PC-9 (cell line): ENCODE results near the gene KCTD13. TPM values are rescaled to one million over a fixed set of nuclear protein-coding genes. Genes with fewer than 3 reads are reported as not detected.

ENCODE experiments used
- BruUV-seq: library from RNA; stranded (reverse); fragments of 400-500 nt; replicated peaks from 2 replicates; lab custom pipeline; 2021; lab: Mats Ljungman, UMichigan
- CTCF ChIA-PET: fragments of 300-600 bp; sonication (Branson Sonifier 250); formaldehyde crosslinking; loops from one replicate; lab custom pipeline; 2022; ENCODE audit warnings: antibody characterized with exemption; lab: Charles Lee
- POLR2A ChIA-PET: fragments of 300-600 bp; sonication (Branson Sonifier 250); formaldehyde crosslinking; loops from one replicate; lab custom pipeline; 2022; ENCODE audit warnings: antibody characterized with exemption; ENCODE audit not compliant: unreplicated experiment; lab: Charles Lee
- DNase-seq, 2 experiments: peaks; one replicate each; pipeline versions ENCODE4 v3.0.0 to v3.0.0-alpha.2; 2015 to 2022; ENCODE audit warnings: mixed read lengths in 1 of 2
- H2AFZ ChIP-seq: fragments of 200-600 bp; sonication (generic); 2 replicates; pipeline ENCODE4 v1.8.1; 2017; ENCODE audit warnings: antibody characterized with exemption
- H3F3A ChIP-seq: fragments of 200-600 bp; sonication (generic); 2 replicates; pipeline ENCODE4 v1.8.1; 2017; ENCODE audit warnings: antibody characterized with exemption, mild to moderate bottlenecking, low read depth; ENCODE audit not compliant: insufficient read depth
- H3K27ac ChIP-seq: fragments of 200-600 bp; sonication (generic); 2 replicates; pipeline ENCODE4 v1.6.1; 2016; ENCODE audit warnings: mixed run types
- H3K27me3 ChIP-seq: fragments of 200-600 bp; sonication (generic); 2 replicates; pipeline ENCODE4 v1.6.1; 2016; ENCODE audit warnings: low read depth, mixed run types; ENCODE audit not compliant: insufficient read depth
- H3K36me3 ChIP-seq: fragments of 200-600 bp; sonication (generic); 2 replicates; pipeline ENCODE4 v1.6.1; 2016; ENCODE audit warnings: low read depth, mixed run types
- H3K4me1 ChIP-seq: fragments of 200-600 bp; sonication (generic); replicated peaks from 2 replicates; pipeline ENCODE4 v1.6.1; 2016; ENCODE audit warnings: mixed run types; ENCODE audit not compliant: insufficient read depth
- H3K4me2 ChIP-seq: fragments of 200-600 bp; sonication (generic); 2 replicates; pipeline ENCODE4 v1.6.1; 2017; ENCODE audit warnings: mixed run types
- H3K4me3 ChIP-seq: fragments of 200-600 bp; sonication (generic); 2 replicates; pipeline ENCODE4 v1.6.1; 2016; ENCODE audit warnings: mixed run types
- H3K79me2 ChIP-seq: fragments of 200-600 bp; sonication (generic); 2 replicates; pipeline ENCODE4 v1.6.1; 2017; ENCODE audit warnings: low read depth, mixed run types
- H3K9me2 ChIP-seq: fragments of 200-600 bp; sonication (generic); 2 replicates; pipeline ENCODE4 v1.8.1; 2017; ENCODE audit warnings: mild to moderate bottlenecking; ENCODE audit not compliant: insufficient read depth
- H3K9me3 ChIP-seq: fragments of 200-600 bp; sonication (generic); 2 replicates; pipeline ENCODE4 v1.8.1; 2016; ENCODE audit warnings: low read depth; ENCODE audit not compliant: insufficient read depth
- H4K20me1 ChIP-seq: fragments of 200-600 bp; sonication (generic); 2 replicates; pipeline ENCODE4 v1.8.1; 2017; ENCODE audit not compliant: insufficient read depth
- CTCF ChIP-seq: fragments of 200-600 bp; sonication (generic); conservative IDR thresholded peaks from 2 replicates; pipeline ENCODE4 v1.6.1; 2017; ENCODE audit warnings: mixed run types, antibody characterized with exemption, mild to moderate bottlenecking, moderate library complexity
- EZH2 ChIP-seq: fragments of 200-600 bp; sonication (generic); IDR thresholded peaks from 2 replicates; pipeline ENCODE4 v1.8.0; 2017; ENCODE audit warnings: antibody characterized with exemption, low read depth
- intact Hi-C: fragments of 100-400 bp; cut with micrococcal nuclease; formaldehyde crosslinking; loops from one replicate; pipeline ENCODE4 v1.10.0; 2022; ENCODE audit not compliant: unreplicated experiment
- total RNA-seq: library from RNA; stranded (reverse); gene quantifications from 2 replicates; pipeline ENCODE4 v1.2.3, GENCODE V29; 2021

KCTD13 gene
- total RNA-seq, 1 experiment from 2014 or later: 52.7 TPM

GRCh38 chr16:29906520-29907244 is 19.3 kb downstream of the KCTD13 start:
- no peaks in the 10 kb centered on the region for H3K4me1 ChIP-seq
- 0 out of 2 replicates have a peak, but pooled peaks cover 5% of the 10 kb centered on the region for H3K79me2 ChIP-seq
- intact Hi-C loops: no loop called here
- TF ChIP-seq CTCF (no peak), EZH2 (no peak)
- ChIA-PET CTCF (interaction anchor here (0.6 kb wide), 1 partner anchor 186 kb away, joined by 7 read pairs; no protein-coding TSS in a partner anchor), POLR2A (no interaction called here)
- H3K4me2 ChIP-seq: no peak overlapping the region
- no peaks in the 10 kb centered on the region for H3K36me3 ChIP-seq
- no peaks in the 10 kb centered on the region for H3K9me3 ChIP-seq
- DNase-seq: no peak
- H3K27me3 ChIP-seq: no peaks in the 10 kb centered on the region
- H3F3A ChIP-seq: peaks cover 4% of the 10 kb centered on the region; the same call in 1 of the 2 replicates
- H3K27ac ChIP-seq: no peak overlapping the region
- H3K9me2 ChIP-seq: no peaks in the 10 kb centered on the region
- BruUV-seq: no TSS peak
- no peaks in the 10 kb centered on the region for H4K20me1 ChIP-seq
- no peak overlapping the region for H3K4me3 ChIP-seq
- no peak overlapping the region for H2AFZ ChIP-seq

- no peak for DNase-seq
- Histone ChIP-seq H3K27me3 (no peaks in the 10 kb centered on the region), H3K4me2 (no peak overlapping the region), H3K36me3 (no peaks in the 10 kb centered on the region), H3K79me2 (0 out of 2 replicates have a peak, but pooled peaks cover 5% of the 10 kb centered on the region), H3F3A (peaks cover 4% of the 10 kb centered on the region; the same call in 1 of the 2 replicates), H3K27ac (no peak overlapping the region), H3K9me3 (no peaks in the 10 kb centered on the region), H2AFZ (no peak overlapping the region), H4K20me1 (no peaks in the 10 kb centered on the region), H3K4me1 (peaks cover 6% of the 10 kb centered on the region; the same call in 1 of the 2 replicates), H3K9me2 (no peaks in the 10 kb centered on the region), H3K4me3 (no peak overlapping the region)
- no peak for TF ChIP-seq CTCF
- TF ChIP-seq EZH2: no peak
- BruUV-seq: no TSS peak
- intact Hi-C loops: no loop called here
- ChIA-PET POLR2A (no interaction called here), CTCF (no interaction called here)
Measured at GRCh38 chr16:29905668-29906067, 20.4 kb downstream of the KCTD13 start.

GRCh38 chr16:29904947-29905346 is 21.1 kb downstream of the KCTD13 start:
- Histone ChIP-seq H3K4me3 (no peak overlapping the region), H3K36me3 (no peaks in the 10 kb centered on the region), H3K27me3 (no peaks in the 10 kb centered on the region), H3K27ac (no peak overlapping the region), H3K4me2 (no peak overlapping the region), H2AFZ (no peak overlapping the region), H3F3A (peaks cover 4% of the 10 kb centered on the region; the same call in 1 of the 2 replicates), H3K9me3 (no peaks in the 10 kb centered on the region), H4K20me1 (no peaks in the 10 kb centered on the region), H3K79me2 (0 out of 2 replicates have a peak, but pooled peaks cover 5% of the 10 kb centered on the region), H3K9me2 (no peaks in the 10 kb centered on the region), H3K4me1 (peaks cover 6% of the 10 kb centered on the region; the same call in 1 of the 2 replicates)
- no peak for DNase-seq
- ChIA-PET CTCF (interaction anchor here (0.7 kb wide), 1 partner anchor 137 kb away, joined by 4 read pairs; no protein-coding TSS in a partner anchor), POLR2A (interaction anchor here (0.7 kb wide), 1 partner anchor 205 kb away, joined by 18 read pairs; no protein-coding TSS in a partner anchor)
- TSS peak; percentile 9 for BruUV-seq
- TF ChIP-seq EZH2 (no peak), CTCF (no peak)
- intact Hi-C loops: no loop called here
